Transverse colon (tissue), 4 donors: ENCODE results near the gene KIF12. TPM values are rescaled to one million over a fixed set of nuclear protein-coding genes. Genes with fewer than 3 reads are reported as not detected.
"Not testable (repeated sequence)": the region's sequence is repeated elsewhere in the genome, so short reads cannot be mapped to it uniquely, and the experiment has no call there.

Experiments used
- DNase-seq: peaks from one replicate; pipeline ENCODE4 v3.0.0-alpha.2; 2019
- H3K27ac ChIP-seq, 4 donors: fragments of 200-600 bp; sonication (generic); 2 replicates each; pipeline ENCODE4 v1.5.1; 2016 to 2018; ENCODE audit warnings: inconsistent platforms in 4 of 4
- H3K27me3 ChIP-seq: fragments of 200-600 bp; sonication (generic); 2 replicates; pipeline ENCODE4 v1.5.1; 2017; ENCODE audit warnings: inconsistent platforms
- H3K36me3 ChIP-seq, 4 donors: fragments of 200-600 bp; sonication (generic); 2 replicates each; pipeline ENCODE4 v1.5.1; 2017 to 2019; ENCODE audit warnings: inconsistent platforms in 4 of 4
- H3K4me1 ChIP-seq, 4 donors: fragments of 200-600 bp; sonication (generic); 2 replicates each; pipeline ENCODE4 v1.5.1; 2017 to 2020; ENCODE audit warnings: inconsistent platforms in 4 of 4
- H3K4me3 ChIP-seq, 4 donors: fragments of 200-600 bp; sonication (generic); 1 replicate in 1 of 4; 2 replicates in 3 of 4; pipeline versions ENCODE4 v1.5.1 to v1.6.1; 2017 to 2019; ENCODE audit warnings: inconsistent platforms in 4 of 4
- H3K9me3 ChIP-seq, 2 donors: fragments of 200-600 bp; sonication (generic); 2 replicates each; pipeline ENCODE4 v1.5.1; 2017 to 2019; ENCODE audit warnings: inconsistent platforms in 2 of 2
- CTCF ChIP-seq, 5 experiments: fragments of 200-600 bp in 3 of 5; fragments of 450-650 bp in 2 of 5; sonication (generic) in 3 of 5; IDR thresholded peaks; 1 replicate in 2 of 5; 2 replicates in 3 of 5; pipeline ENCODE4 v1.5.1; 2016 to 2017; ENCODE audit warnings: antibody characterized with exemption in 5 of 5, inconsistent platforms in 3 of 5, mild to moderate bottlenecking in 2 of 5, moderate library complexity in 1 of 5
- EP300 ChIP-seq: sonication (generic); formaldehyde crosslinking; IDR thresholded peaks from one replicate; pipeline ENCODE4 v1.6.1; 2017; ENCODE audit warnings: antibody characterized with exemption, low read depth
- POLR2A ChIP-seq: fragments of 450-650 bp; IDR thresholded peaks from one replicate; pipeline ENCODE4 v1.6.1; 2016; ENCODE audit warnings: antibody characterized with exemption, mild to moderate bottlenecking, moderate library complexity
- POLR2AphosphoS5 ChIP-seq, 3 donors: sonication (generic); formaldehyde crosslinking; IDR thresholded peaks; one replicate each; pipeline ENCODE4 v1.6.1; 2016; ENCODE audit warnings: antibody characterized with exemption in 3 of 3
- WGBS, 2 donors: methylation state at CpG; one replicate each; pipeline ENCODE4 v1.1.5; 2018; ENCODE audit warnings: low coverage in 1 of 2; 5-methylcytosine and 5-hydroxymethylcytosine counted together
- in situ Hi-C, 4 donors: fragments of 200-750 bp; cut with MboI; loops; one replicate each; pipeline versions ENCODE4 v1.15.0 to v1.15.1; 2017; ENCODE audit warnings: low sequenced_read_pairs in 3 of 4, low pct_ligation_motif_present in 1 of 4, low pct_unique_long_range_greater_than_20kb in 1 of 4
- intact Hi-C: fragments of 100-400 bp; cut with DNase I; formaldehyde crosslinking; loops from one replicate; pipeline ENCODE4 v1.15.1; 2023; ENCODE audit warnings: low total_unique reads
- total RNA-seq, 4 donors: library from RNA; depleted of rRNA; stranded (reverse); fragments of >200 nt; gene quantifications; one replicate each; pipeline ENCODE4 v1.1.0, GENCODE V29; 2016

The KIF12 gene
- total RNA-seq, 4 donors from 2014 or later: 10.6 to 37.2 (median 20.0) TPM

GRCh38 chr9:114083666-114084065, 15.4 kb downstream of the KIF12 start:
- Histone ChIP-seq H3K9me3 (no peaks in the 10 kb centered on the region), H3K27ac (no peak overlapping the region), H3K4me3 (no peak overlapping the region), H3K4me1 (peaks cover 5 to 23% (median 18%) of the 10 kb centered on the region in 4 donors), H3K27me3 (no peaks in the 10 kb centered on the region), H3K36me3 (no peaks in the 10 kb centered on the region)
- DNase-seq: no peak
- intact Hi-C loops (loop anchor here (2.0 kb wide), 1 partner anchor 207 kb away; no protein-coding TSS in a partner anchor), in situ Hi-C loops (loop anchor here in 3 of 4 donors (10.0 to 25.0 kb wide), 3 partner anchors 201 to 211 kb away; no protein-coding TSS in a partner anchor)
- no peak for TF ChIP-seq POLR2A
- no peak for TF ChIP-seq CTCF (IDR thresholded peaks at IDR 0.05)
- TF ChIP-seq EP300: no peak
- TF ChIP-seq POLR2AphosphoS5 (IDR thresholded peaks at IDR 0.05): no peak
- 40 to 83% methylated on average over 1 to 6 of the region's 6 CpGs for WGBS, 2 donors

GRCh38 chr9:114082763-114083412, 16.2 kb downstream of the KIF12 start:
- H3K36me3 ChIP-seq, H3K27me3 ChIP-seq, H3K4me3 ChIP-seq, H3K9me3 ChIP-seq, DNase-seq: not testable (repeated sequence)
- intact Hi-C loops (loop anchor here (2.0 kb wide), 1 partner anchor 208 kb away; no protein-coding TSS in a partner anchor), in situ Hi-C loops (loop anchor here in 3 of 4 donors (10.0 to 25.0 kb wide), 3 partner anchors 202 to 212 kb away; no protein-coding TSS in a partner anchor)
- Histone ChIP-seq H3K27ac (peak overlapping the region in 1 of 4 donors; percentile 78), H3K4me1 (peaks cover 5 to 30% (median 22%) of the 10 kb centered on the region in 4 donors)
- WGBS, 2 donors: 36 to 38% methylated on average over 9 to 13 of the region's 13 CpGs
- peak in 1 of 5 experiments; percentile 7 for TF ChIP-seq CTCF (IDR thresholded peaks at IDR 0.05)

GRCh38 chr9:114082017-114082762, 16.9 kb downstream of the KIF12 start:
- Histone ChIP-seq H3K9me3 (no peaks in the 10 kb centered on the region), H3K36me3 (no peaks in the 10 kb centered on the region), H3K4me3 (no peak overlapping the region), H3K27me3 (no peaks in the 10 kb centered on the region), H3K27ac (peak overlapping the region; percentile 60 to 78 (median 77)), H3K4me1 (peaks cover 5 to 32% (median 24%) of the 10 kb centered on the region in 4 donors)
- intact Hi-C loops (loop anchor here (2.0 kb wide), 1 partner anchor 209 kb away; no protein-coding TSS in a partner anchor), in situ Hi-C loops (loop anchor here in 3 of 4 donors (10.0 to 25.0 kb wide), 3 partner anchors 203 to 213 kb away; no protein-coding TSS in a partner anchor)
- TF ChIP-seq POLR2A (no peak), CTCF (IDR thresholded peaks at IDR 0.05) (peak; percentile 90 to 94 (median 92))
- peak; percentile 92 for DNase-seq
- 41% methylated on average over 8 of the region's 10 CpGs; no CpG with 5 or more reads in 1 of the 2 donors for WGBS, 2 donors

GRCh38 chr9:114081441-114082016, 17.6 kb downstream of the KIF12 start:
- peak overlapping the region; percentile 60 to 78 (median 77) for H3K27ac ChIP-seq
- no peaks in the 10 kb centered on the region for H3K9me3 ChIP-seq
- no peak for DNase-seq
- H3K27me3 ChIP-seq: peaks cover 3% of the 10 kb centered on the region
- no peak overlapping the region for H3K4me3 ChIP-seq
- no peaks in the 10 kb centered on the region for H3K36me3 ChIP-seq
- in situ Hi-C loops (loop anchor here in 3 of 4 donors (10.0 to 25.0 kb wide), 3 partner anchors 203 to 213 kb away; no protein-coding TSS in a partner anchor), intact Hi-C loops (loop anchor here (2.0 kb wide), 1 partner anchor 209 kb away; no protein-coding TSS in a partner anchor)
- peaks cover 5 to 32% (median 24%) of the 10 kb centered on the region in 4 donors for H3K4me1 ChIP-seq
- no peak for TF ChIP-seq EP300
- no peak for TF ChIP-seq POLR2AphosphoS5 (IDR thresholded peaks at IDR 0.05)
- no peak for TF ChIP-seq POLR2A
- no peak for TF ChIP-seq CTCF (IDR thresholded peaks at IDR 0.05)
- WGBS, 2 donors: 54 to 66% methylated on average over 2 to 6 of the region's 6 CpGs
